NT2/D1 (cell line): ENCODE results near the gene UBE2Q2.

Experiments used
- SUZ12 ChIP-seq: IDR thresholded peaks from 2 replicates; pipeline ENCODE4 v1.6.1; 2011; ENCODE audit not compliant: insufficient read length, insufficient read depth; ENCODE audit errors: extremely low read depth
- YY1 ChIP-seq: IDR thresholded peaks from 2 replicates; pipeline ENCODE4 v1.6.1; 2011; ENCODE audit not compliant: insufficient read length, insufficient read depth
- ZNF274 ChIP-seq: IDR thresholded peaks from 2 replicates; pipeline ENCODE4 v1.6.1; 2011; ENCODE audit warnings: mild to moderate bottlenecking, low read depth, low read length

DNA sequence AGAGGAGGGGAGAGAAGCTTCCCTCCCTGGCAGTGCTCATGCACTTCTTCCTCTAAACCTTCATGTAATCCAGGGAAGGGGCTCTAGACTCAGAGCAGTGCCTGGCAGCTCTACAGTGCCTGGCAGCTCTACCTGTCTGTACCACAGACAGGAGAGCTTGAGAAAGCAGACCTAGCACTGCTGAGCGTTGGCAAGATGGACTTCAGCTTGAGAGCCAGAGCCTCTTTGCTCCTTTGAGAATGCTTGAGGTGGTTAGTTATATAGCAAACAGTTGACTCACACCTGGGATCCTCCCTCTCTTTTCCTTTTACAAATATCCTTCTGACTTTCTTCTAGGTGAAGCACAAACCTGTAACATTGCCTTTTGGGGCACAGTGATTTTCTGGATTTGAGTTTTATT, 81.3 kb downstream of the UBE2Q2 start:
- TF ChIP-seq ZNF274 (no peak), YY1 (no peak), SUZ12 (no peak)
